Thoracic aorta (tissue), 2 donors: ENCODE measurements around the gene STX8. TPM values are rescaled to one million over a fixed set of nuclear protein-coding genes. Genes with fewer than 3 reads are reported as not detected.

ENCODE experiments used
- ATAC-seq: fragments of 150-250 bp; one replicate; pipeline ENCODE4 v1.8.0; 2017; ENCODE audit warnings: low read depth; ENCODE audit not compliant: insufficient number of reproducible peaks, low FRiP score
- DNase-seq: peaks from one replicate; pipeline ENCODE4 v3.0.0-alpha.2; 2020; ENCODE audit warnings: low spot score
- H3K27ac ChIP-seq, 2 donors: fragments of 200-600 bp; sonication (generic); 1 replicate in 1 of 2; 2 replicates in 1 of 2; pipeline ENCODE4 v1.5.1; 2016; ENCODE audit warnings: mild to moderate bottlenecking in 2 of 2, moderate library complexity in 2 of 2
- H3K27me3 ChIP-seq: fragments of 200-600 bp; sonication (generic); replicated peaks from 2 replicates; pipeline ENCODE4 v1.6.0; 2016; ENCODE audit warnings: mild to moderate bottlenecking; ENCODE audit not compliant: insufficient read depth
- H3K36me3 ChIP-seq: fragments of 200-600 bp; sonication (generic); one replicate; pipeline ENCODE4 v1.5.1; 2016
- H3K4me1 ChIP-seq, 2 donors: fragments of 200-600 bp; sonication (generic); 1 replicate in 1 of 2; 2 replicates in 1 of 2; pipeline versions ENCODE4 v1.5.1 to v1.6.0; 2016; ENCODE audit warnings: low read depth in 2 of 2, mild to moderate bottlenecking in 1 of 2; ENCODE audit not compliant: control insufficient read depth in 1 of 2
- H3K4me3 ChIP-seq: fragments of 200-600 bp; sonication (generic); 2 replicates; pipeline ENCODE4 v1.5.1; 2016; ENCODE audit warnings: mild to moderate bottlenecking
- H3K9me3 ChIP-seq: fragments of 200-600 bp; sonication (generic); 2 replicates; pipeline ENCODE4 v1.5.1; 2016
- total RNA-seq, 2 donors: library from RNA; depleted of rRNA; stranded (reverse); fragments of >200 nt; gene quantifications; one replicate each; pipeline versions ENCODE4 v1.1.0 to v1.2.3, GENCODE V29; 2016
- TF ChIP-seq, protein P1 (sequence below): fragments of 200-600 bp; sonication (generic); IDR thresholded peaks from one replicate; pipeline ENCODE4 v1.5.1; 2019; ENCODE audit warnings: antibody characterized with exemption

The STX8 gene
- total RNA-seq, 2 donors from 2014 or later = 93.9 to 99.8 TPM

DNA sequence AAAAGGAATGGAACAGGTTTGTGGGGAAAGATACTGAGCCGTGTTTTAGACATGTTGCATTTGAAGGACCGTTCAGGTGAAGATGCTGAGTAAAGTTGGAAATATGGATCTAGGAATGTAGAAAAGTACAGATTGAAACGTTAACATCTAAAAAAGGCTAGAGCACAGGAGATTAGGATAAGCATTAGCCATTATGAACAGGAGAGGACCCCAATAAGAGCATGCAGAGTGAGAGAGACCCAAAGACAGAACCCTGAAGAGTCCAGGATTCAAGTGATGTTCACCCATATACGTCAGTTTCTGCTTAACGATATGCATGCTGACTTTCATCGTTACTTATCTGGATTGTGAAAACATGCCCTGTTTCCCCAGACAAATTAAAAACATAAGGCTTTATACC is 140.5 kb downstream of the STX8 start:
- ATAC-seq = no peak
- TF ChIP-seq, protein P1, sequence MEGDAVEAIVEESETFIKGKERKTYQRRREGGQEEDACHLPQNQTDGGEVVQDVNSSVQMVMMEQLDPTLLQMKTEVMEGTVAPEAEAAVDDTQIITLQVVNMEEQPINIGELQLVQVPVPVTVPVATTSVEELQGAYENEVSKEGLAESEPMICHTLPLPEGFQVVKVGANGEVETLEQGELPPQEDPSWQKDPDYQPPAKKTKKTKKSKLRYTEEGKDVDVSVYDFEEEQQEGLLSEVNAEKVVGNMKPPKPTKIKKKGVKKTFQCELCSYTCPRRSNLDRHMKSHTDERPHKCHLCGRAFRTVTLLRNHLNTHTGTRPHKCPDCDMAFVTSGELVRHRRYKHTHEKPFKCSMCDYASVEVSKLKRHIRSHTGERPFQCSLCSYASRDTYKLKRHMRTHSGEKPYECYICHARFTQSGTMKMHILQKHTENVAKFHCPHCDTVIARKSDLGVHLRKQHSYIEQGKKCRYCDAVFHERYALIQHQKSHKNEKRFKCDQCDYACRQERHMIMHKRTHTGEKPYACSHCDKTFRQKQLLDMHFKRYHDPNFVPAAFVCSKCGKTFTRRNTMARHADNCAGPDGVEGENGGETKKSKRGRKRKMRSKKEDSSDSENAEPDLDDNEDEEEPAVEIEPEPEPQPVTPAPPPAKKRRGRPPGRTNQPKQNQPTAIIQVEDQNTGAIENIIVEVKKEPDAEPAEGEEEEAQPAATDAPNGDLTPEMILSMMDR = no peak
- H3K9me3 ChIP-seq = no peaks in the 10 kb centered on the region
- H3K4me3 ChIP-seq = no peak overlapping the region
- DNase-seq = no peak
- H3K27me3 ChIP-seq = no peaks in the 10 kb centered on the region
- peaks cover 8 to 17% of the 10 kb centered on the region in 2 donors for H3K4me1 ChIP-seq
- H3K36me3 ChIP-seq = no peaks in the 10 kb centered on the region
- no peak overlapping the region for H3K27ac ChIP-seq

DNA sequence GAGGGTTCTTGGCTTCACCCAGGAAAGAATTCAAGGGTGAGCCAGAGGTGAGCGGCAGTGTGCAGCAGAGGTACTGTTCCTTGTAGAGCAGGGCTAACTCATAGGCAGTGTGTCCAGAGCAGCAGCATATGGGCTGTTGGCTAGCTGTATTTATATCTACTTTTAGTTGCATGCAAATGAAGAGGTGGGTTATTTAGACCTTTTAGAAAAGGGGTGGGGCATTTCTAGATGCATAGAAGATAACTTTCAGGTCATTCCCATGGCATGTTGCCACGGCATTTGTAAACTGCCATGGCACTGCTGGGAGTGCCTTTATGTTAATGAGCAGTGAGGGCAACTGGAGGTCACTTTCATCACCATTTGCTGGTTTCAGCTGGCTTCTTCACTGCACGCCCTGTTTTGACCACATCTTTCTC is 141.0 kb downstream of the STX8 start:
- Histone ChIP-seq H3K4me3 (no peak overlapping the region), H3K9me3 (no peaks in the 10 kb centered on the region), H3K36me3 (no peaks in the 10 kb centered on the region), H3K27ac (no peak overlapping the region), H3K27me3 (no peaks in the 10 kb centered on the region), H3K4me1 (peaks cover 8 to 17% of the 10 kb centered on the region in 2 donors)
- ATAC-seq = no peak
- TF ChIP-seq, protein P1 = no peak
- no peak for DNase-seq

DNA sequence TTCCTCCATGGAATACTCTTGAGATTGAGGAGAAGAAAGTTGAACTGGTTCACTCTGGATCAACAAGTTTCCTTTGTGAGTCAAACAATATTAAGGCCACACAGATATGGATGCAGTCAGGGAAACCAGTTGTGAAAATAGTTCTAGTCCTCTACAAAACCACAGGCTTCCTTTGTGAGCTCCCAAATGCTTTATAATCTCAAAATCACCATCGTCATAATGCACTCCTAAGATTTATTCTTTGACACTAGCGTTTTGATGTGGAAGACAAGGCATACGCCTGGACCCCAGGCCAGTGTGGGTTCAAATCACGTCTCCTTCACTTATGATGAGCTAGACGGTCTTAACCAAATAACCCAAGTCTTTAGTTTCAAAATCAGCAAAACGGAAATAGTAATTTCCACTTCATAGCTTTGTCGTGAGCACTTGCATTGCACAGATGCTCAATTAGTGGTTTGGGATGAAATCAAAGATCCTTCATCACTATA is 142.6 kb downstream of the STX8 start:
- Histone ChIP-seq H3K36me3 (no peaks in the 10 kb centered on the region), H3K27ac (peak overlapping the region; percentile 12 to 41), H3K27me3 (no peaks in the 10 kb centered on the region), H3K9me3 (no peaks in the 10 kb centered on the region), H3K4me1 (peaks cover 8 to 19% of the 10 kb centered on the region in 2 donors), H3K4me3 (no peak overlapping the region)
- DNase-seq = no peak
- TF ChIP-seq, protein P1 = no peak
- no peak for ATAC-seq

DNA sequence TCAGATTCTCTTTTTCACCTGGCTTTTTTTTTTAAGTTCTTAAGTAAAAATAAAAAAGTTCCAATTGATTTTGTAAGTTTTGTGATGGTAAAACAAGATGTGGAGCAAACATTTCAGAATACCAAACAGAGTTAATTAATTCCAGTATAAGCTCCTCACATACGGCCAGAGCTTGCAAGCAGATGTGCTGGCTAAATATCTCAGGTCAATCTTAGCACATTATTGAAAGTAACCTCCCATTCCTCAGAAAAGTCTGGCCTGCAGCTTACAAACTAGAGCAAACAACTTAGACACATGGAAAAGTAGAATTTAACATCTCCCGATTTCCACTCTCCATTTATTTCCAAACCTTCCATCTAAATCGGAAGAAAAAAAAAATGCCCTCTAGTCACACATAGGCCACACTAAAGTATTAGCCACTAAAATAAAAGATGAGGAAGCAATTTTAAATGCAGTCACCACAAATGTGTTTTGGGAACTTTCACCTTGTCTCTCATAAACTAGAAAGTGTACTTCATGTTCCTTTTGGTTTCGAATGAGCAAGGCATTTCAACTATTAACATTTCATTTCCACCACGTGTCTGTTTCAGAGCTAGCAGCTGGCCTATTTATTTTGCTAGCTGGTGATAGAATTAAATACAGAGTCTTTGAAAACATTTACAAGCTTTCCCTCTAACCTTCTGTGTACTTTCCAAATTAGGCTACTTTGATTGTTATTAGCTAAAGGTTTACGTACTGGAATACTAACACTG is 143.3 kb downstream of the STX8 start:
- Histone ChIP-seq H3K9me3 (no peaks in the 10 kb centered on the region), H3K4me1 (peaks cover 8 to 25% of the 10 kb centered on the region in 2 donors), H3K27me3 (no peaks in the 10 kb centered on the region), H3K4me3 (no peak overlapping the region), H3K27ac (peak overlapping the region; percentile 12 to 41), H3K36me3 (no peaks in the 10 kb centered on the region)
- DNase-seq (no peak), ATAC-seq (no peak)
- TF ChIP-seq, protein P1 = no peak

DNA sequence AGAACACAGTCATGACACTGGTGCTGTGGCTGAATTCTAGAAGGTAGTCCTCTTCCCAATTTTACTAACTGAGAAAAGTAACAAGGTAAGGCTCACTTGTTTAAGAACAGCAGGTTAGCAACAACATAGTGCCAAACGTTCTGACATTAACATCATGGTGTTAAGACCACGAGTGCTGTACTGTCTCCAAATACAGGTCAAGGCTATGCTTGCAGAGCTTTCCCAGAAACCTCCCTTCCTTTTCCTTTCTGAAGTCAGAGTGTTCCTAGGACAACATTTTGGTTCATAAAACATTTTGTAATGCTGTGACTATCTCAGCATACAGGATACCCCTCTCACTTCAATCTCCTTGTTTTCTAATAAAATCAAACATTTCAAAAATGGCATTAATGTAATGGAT is 144.0 kb downstream of the STX8 start:
- TF ChIP-seq, protein P1 = no peak
- ATAC-seq = no peak
- DNase-seq = no peak

More for the DNA sequence above, 144.0 kb downstream of the STX8 start:
- no peaks in the 10 kb centered on the region for H3K36me3 ChIP-seq
- H3K9me3 ChIP-seq = no peaks in the 10 kb centered on the region
- no peaks in the 10 kb centered on the region for H3K27me3 ChIP-seq
- H3K4me3 ChIP-seq = no peak overlapping the region
- peaks cover 8 to 31% of the 10 kb centered on the region in 2 donors for H3K4me1 ChIP-seq
- peak overlapping the region in 1 of 2 donors; percentile 41 for H3K27ac ChIP-seq
